Umbilical cord (tissue), 2 donors: Measurements from ENCODE around the gene FAM219B. TPM values are rescaled to one million over a fixed set of nuclear protein-coding genes. Genes with fewer than 3 reads are reported as not detected.

ENCODE experiments used
- DNase-seq: peaks from one replicate; pipeline ENCODE4 v3.0.0-alpha.2; 2015; ENCODE audit warnings: low spot score
- total RNA-seq: library from RNA; depleted of rRNA; stranded (reverse); fragments of >200 nt; gene quantifications from one replicate; pipeline ENCODE4 v1.2.3, GENCODE V29; 2014; ENCODE audit warnings: low replicate concordance; ENCODE audit not compliant: insufficient read depth

FAM219B gene
- total RNA-seq, 1 donor from 2014 or later = 33.9 TPM

DNA sequence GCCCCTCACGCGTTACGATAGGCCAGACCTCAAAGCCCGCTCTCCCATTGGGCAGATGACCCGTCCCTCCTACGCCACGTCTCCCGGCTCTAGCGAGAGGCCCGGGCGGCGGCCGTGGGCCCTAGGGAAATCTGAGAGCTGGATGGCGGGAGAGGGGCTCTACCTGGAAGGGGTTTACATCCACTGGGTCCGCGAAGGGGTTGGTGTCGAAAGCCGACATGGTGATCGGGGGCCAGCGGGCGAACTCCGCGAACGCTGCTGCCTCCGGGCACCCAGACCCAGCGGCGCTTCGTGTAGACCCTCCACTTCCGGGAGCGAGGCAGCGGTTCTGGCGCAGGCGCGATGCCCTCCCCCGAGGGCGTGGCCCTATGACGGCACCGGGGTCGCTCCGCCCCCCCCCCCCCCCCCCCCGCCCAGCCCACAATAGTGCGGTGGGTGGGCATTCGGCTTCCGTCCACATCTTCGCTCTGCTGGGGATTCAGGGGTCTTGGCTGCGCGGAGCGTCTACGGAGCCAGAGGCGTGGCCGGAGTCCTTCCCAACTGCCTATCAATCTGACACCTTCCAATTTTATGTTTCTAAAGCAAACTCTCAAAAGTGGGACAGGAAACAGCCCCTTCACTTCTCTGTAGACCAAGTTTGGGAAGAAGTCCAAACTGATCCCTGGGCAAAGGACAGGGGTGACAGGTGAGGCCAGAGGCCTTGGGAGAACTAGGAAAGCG lies 33.5 kb downstream of the FAM219B start, which contains the start of gene SCAMP2:
TSS of gene SCAMP2 (minus strand) at position 330 of the 720 bp plus-strand sequence. CDS start at position 220, 110 bp downstream.
- peak; percentile 99 for DNase-seq

DNA sequence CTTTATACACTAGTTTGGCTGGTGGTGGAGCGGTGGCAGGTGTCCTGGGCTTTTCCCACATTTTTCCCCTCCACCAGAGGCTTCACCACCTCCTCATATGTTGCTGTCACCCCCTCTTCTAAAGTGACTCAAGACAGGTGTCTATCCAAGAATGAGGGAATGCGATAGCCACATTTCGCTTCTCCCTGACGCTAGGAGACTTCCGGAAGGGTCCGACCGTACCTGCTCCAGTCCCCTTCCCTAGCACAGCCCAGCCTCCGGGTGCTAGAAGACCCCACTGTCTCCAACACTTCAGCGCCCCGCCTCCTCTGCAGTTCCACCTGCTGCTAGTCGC lies 34.0 kb downstream of the FAM219B start:
- DNase-seq = no peak

DNA sequence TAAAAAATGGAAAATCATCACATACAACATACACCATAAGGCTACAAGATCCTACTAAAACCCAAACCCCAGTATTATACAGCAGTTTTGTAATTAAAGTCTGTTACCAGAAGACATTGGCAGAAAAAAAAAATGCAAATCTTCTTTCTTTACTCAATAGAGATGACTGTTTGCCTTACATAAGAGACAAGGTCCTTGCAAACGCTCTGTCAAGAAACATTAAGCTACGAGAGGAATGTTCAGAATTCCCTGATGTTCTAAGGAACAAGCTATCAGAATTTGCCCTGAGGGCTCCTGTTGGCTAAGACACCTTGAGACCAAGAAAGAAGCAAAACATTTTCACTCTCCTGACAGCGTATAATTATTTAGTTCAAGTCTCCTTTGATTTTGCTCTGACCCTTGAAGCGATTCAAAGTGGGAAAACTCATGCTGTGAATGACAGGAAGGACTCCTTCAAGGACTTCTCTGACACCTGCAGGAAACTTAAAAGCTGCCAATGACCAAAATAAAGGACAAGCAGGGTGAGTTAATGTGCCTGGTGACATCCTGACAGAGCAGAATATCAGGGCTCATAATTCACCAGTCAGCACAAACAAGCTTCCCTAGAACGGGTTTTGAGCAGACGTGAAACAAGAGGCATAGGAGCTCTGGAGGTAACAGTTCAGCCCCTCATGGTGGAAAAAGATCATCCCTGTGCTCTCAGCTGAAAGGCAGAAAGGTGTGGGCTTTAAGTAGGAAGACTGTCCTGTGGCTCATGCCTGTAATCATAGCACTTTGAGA lies 36.0 kb downstream of the FAM219B start:
- DNase-seq = peak; percentile 43

DNA sequence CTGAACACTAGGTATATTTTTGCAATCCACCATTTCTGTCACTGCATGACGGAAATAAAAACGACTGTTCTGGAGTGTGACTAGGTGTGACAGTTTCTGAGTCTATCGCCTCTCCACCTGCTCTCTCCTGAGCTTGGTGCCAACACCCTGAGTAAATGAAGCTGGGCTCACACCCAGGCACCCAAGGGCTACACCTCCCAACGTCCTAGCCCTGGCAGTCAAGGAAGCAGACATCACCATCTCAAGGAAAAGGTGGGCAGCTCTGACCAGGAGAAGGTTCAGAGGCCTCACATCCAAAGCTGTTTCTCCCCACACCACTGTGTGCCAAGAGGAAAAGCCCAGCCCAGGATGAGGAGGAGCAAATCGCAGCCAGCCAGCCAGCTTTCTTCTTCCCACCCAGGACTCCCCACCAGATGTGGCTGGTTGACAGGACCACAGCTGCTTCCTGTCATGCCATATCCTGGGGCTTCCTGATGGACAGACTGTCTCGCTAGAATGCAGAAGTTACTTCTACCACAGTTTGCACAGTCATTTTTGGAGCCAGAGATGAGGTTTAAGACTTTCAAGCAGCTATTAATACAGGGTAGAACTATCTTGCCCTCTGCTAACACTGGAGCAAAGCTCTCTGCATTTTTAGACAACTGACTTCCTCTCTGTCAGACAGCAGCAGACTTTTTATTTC lies 36.8 kb downstream of the FAM219B start:
- DNase-seq = peak; percentile 85

DNA sequence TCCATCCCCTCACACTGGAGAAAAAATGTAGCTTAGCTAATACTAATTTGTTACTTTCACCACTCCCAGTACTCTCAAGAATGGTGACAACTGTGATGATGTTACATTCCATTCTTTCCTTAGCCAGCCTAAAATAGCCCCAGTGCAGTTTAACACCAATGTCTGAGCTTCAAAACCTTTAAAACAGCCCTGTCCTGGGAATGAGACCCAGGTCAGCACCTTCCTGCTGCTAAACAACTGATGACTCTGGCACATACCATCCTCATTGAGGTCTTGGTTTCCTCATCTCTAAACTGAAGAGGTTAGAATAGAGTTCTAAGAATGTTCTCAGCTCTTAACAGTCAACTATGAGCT lies 37.3 kb downstream of the FAM219B start:
- no peak for DNase-seq

DNA sequence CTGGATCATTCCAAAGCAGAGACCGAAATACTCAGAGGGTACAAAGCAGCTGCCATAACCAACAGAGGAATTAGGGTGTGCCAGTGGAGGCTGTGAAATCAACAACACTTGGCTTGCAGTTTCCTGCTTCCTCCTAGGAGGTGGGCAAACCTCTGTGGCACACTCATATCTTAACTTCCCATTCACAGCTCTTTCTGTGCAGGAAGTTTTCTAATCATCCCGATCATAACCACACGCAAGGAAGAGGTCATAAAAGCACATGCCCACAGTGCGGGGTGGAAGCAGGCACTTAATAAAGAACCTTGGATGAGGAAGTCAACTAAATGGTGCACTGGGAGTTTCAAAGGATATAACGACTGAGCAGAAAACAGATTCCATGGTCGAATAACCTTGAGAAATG lies 38.6 kb downstream of the FAM219B start:
- DNase-seq = peak; percentile 43

DNA sequence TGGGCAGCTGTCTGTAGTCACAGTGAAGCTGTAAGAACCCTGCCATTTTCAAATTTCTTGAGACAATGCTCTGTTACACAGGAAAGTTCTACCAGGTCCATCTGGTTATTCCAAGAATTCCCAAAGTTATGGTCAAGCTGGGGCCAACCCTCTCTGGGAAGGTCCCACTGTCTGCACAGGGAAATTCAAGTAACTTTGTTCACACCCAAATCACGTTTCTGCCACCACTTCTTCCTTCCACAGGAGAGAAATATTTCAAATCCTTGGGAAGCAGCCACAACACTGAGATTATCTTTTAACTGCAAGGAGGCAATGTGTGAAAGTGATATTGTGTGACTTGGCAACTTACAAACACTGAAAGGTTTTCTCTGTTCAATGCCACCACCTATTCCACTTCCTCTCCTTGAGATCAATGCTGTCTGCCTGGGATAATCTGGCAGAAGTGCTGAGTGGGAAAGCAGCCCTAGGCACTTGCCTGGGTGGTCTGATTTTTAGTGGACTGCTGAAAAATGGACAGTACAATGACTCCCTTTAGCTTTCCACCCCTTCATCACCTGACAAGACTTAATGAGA lies 39.1 kb downstream of the FAM219B start:
- no peak for DNase-seq

DNA sequence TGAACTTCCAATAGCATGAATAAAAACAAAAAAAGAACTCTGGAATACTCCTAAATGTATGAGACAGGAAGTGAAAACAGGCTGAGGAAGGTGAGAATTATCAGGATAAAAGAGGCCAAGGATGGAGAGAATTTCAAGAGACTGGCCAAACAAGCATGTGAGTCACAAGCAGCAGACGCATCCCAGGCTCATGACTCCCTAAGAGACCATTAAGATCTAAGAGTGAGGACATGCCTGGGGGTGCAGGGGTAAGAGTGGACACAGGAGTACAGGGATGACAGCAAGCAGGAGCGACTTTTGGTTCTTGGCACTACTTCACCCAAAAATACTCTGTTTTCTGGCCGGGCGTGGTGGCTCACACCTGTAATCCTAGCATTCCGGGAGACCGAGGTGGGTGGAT lies 40.6 kb downstream of the FAM219B start:
- DNase-seq = no peak

DNA sequence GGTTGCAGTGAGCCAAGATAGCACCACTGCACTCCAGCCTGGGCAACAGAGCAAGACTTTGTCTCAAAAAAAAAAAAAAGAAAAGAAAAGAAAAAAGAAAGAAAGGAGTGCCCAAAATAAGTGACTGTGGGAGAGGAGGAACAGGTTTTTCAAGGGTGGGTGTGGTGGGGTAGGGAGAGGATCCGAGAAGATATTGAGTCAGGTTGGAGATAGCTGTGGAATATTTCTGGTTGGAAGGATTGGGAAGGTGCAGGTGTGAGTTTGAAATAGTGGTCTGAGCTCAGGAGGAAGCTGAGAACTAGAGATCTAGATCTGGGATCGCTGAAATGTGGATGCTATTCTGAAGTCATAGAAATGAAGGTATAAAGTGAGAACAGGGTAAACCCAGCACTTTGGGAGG lies 41.3 kb downstream of the FAM219B start:
- no peak for DNase-seq

DNA sequence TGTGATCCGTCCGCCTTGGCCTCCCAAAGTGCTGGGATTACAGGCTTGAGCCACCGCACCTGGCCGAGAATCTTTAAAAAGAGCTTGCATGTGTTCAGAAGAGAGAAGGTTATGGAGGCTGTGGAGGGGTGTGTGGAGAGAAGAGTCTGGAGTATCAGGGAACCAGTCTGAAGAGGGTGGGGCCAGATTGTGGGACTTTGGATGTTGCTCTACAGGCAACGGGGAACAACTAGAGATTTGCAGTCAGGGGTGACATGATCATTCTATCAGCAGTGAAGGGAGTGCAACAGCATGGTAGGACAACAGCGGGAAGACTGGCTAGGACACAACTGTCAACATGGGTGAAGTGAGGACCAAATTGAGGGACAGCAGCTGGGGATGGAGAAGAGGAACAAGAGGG lies 42.4 kb downstream of the FAM219B start:
- no peak for DNase-seq

DNA sequence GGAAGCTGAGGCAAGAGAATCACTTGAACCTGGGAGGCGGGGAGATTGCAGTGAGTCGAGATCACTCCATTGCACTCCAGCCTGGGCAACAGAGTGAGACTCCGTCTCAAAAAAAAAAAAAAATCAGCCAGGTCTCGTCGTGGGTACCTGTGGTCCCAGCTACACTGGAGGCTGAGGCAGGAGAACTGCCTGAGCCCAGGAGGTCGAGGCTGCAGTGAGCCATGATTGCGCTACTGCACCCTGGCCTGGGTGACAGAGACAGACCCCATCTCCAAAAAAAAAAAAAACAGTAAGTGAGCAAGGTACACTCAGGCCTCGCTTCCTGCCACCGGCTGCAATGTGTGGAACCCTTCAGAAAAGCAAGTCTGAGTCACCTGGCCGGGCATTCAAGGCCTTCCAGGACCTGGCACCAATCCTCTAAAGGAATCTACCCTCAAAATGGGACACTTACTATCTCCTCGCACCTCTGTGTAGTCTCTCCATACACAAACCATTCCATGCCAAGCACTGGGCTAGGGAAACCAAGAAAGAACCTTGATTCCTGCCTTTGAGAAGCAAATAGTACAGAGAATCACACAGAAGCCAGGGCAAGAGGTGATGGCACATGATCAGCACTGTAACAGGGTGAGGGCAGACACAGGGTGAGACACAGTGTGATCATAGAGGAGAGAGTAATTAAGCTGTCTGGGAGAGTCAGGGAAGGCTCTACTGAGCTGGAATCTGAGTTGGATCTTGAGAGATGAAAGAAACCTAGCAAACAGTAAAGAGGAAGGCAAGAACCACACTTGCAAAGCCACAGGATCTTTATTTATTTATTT lies 43.2 kb downstream of the FAM219B start:
- no peak for DNase-seq

DNA sequence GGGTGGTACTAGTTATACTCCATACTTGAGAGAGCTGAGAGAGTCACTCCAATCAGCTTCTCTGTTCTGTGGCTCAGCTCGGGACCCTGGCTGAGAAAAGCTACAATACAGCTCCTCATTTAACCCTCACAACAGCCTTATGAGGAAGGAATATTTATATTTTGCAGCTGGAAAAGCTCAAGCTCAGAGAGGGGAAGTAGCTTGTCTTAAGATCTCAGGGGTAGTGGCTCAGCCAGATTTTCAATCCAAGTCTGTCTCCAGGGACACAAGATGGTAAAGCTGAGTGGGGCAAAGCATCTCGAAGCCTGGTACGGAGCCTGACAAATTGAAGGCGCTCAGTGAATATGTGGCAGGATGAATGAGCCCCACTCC lies 48.3 kb downstream of the FAM219B start:
- no peak for DNase-seq

DNA sequence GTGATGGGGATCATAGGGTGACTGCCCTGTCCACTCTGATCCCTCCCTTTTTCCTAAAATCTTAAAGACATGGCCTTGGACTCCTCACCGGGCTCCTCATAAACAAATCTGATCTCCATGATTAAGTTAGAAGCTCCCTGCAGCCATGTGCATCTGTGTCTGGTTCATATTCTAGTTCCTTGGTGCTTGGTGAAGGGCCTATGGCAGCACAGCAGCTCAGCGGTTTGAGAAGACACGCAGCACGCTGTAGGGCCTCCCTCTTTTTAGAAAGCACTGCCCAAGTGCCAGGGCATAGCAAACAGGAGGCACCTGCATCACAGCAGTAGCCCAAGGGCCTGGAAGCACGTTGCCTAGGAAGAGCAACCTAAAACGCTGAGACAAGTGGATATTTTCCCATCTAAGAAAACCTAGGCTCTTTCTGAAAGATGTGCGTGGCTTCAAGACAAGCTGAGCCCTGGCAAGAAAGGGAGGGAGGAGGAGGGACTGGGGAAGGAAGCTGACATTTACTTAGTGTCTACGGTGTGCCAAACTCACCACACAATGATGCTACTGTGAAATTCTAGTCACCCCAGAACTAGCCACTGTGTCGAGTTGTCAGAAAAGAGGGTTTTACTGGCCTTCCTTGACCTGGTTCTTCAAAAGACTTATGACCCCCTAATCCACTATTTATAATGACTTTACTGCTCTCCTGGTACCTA lies 48.8 kb downstream of the FAM219B start:
- no peak for DNase-seq

DNA sequence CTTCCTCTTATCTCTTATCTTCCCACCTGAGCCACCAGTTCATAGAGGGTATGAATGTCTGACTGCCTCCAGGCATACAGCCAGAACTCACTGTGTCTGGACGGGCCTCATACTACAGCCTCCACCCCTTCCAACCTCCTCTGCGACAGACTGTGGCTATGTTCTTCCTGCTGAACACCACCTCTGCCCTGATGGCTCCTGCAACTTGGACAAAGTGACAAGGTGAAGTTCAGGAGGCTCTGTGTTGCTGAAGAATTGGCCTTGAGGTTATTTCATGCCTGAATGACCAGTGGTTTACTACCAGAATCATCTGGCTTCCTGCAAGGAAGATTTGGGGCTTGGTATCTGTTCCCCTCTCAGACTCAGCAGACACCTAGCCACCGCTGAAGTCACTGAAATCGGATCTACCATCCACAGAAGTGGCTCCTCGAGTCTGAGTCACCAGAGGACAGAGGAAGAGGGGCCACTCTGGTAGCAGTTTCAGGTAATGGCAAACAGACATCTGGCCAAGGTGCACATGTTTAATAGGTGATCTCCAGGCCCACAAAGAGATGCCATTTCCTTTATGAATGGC lies 49.5 kb downstream of the FAM219B start:
- no peak for DNase-seq

DNA sequence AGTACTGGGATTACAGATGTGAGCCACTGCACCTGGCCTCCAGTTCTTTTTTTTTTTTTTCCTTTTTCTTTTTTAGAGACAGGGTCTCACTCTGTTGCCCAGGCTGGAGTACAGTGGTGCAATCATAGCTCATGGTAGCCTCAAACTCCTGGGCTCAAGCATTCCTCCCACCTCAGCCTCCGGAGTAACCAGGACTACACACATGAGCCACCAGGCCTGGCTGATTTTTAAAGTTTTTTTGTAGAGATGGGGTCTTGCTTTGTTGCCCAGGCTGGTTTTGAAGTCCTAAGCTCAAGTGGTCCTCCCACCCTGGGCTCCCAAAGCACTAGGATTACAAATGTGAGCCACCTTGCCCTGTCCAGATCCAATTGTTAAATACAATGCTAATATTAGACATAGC lies 50.1 kb downstream of the FAM219B start:
- no peak for DNase-seq

DNA sequence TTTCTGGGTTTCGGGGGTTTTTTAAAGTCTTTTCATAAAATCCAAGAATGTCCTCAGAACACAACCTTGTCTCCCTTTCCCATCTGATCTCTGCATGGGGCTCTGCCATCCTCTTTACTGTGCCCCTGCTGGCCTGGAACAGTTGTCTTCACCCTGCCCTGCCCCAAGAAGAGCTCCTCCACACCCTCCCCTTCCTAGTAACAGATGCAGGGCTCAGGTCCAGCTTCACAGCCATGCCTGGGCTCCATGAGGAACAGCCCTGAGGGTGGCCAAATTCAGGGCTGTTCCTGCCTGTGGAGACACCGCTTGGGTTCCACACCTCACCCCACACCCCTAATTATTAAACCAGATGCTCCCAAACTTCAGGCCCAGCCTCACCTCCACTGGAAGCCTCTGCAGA lies 50.8 kb downstream of the FAM219B start:
- DNase-seq = no peak

DNA sequence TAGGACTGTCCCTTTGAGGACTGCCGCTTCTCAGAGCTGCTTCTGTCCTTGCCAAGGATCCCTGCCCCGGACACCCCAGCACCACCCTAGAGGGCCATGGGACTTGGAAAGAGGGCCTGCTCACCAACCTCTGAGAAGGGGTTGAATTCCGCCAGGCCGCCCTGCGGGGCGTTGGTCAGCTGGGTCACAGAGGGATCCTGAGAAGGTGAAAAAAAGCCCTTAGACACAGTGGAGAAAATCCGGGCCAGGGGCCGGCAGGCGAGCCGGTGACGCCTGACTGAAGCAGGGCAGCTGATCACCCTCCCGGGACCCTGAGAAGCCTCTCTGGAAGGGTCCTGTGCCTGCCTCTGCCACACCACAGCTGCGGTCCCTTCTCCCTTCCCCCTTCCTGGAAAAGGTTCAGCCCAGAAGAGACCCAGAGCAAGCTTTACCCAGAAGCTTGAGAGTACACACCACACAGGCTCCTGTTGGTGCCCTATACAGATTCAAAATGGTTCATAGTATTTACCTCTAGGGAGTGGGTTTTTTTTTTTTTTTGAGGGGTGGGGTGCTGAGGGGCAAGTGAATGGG lies 52.1 kb downstream of the FAM219B start:
- DNase-seq = no peak

DNA sequence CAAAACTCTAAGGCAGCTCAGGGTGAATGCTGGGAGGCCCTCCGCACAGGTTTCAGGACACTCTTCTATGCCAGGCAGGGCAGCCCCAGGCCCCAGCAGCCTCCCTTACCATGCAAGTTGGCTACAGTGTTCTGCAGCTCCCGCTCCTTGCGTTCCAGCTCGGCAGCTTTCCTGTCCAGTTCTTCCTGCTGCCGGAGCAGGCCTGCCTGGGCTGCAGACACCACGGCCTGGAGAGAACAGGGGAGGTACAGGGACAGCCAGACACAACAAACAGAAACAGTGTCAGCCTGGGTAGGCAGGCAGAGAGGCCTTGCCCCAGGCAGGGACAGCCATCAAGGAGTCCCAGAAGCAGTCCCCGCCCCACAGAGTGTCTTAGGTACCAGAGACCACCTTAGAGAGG lies 54.7 kb downstream of the FAM219B start:
- DNase-seq = no peak

DNA sequence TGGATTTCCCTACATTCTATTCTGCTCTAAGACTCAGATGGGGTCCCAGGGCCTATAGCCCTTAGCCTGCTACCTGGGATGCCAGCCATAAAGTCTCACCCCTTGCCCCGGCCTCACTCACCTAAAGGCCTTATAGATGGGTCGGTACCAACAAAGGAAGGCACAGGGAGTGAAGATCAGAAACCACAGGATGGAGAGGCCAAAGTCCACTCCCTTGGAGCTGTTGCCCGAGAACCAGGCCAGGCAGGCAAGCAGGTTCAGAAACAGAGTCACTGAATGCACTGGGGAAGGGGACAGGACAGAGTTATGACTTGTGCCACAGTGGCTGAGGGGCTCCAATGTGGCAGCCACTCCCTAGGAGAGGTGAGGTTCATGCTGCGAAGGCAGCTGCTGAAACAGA lies 56.3 kb downstream of the FAM219B start:
- no peak for DNase-seq
